Panc1 (cell line): ENCODE results near the gene BARD1. TPM values are rescaled to one million over a fixed set of nuclear protein-coding genes. Genes with fewer than 3 reads are reported as not detected.

Experiments used
- ATAC-seq: fragments of 200-7000 bp; cut with Tn5 transposase; 2 replicates; pipeline ENCODE4 v1.9.1; 2020; ENCODE audit warnings: mild to moderate bottlenecking, moderate library complexity
- BruUV-seq: library from RNA; stranded (reverse); fragments of 400-500 nt; replicated peaks from 2 replicates; lab custom pipeline; 2021; lab: Mats Ljungman, UMichigan
- CTCF ChIA-PET: fragments of 300-600 bp; sonication (Branson Sonifier 250); formaldehyde crosslinking; loops from one replicate; lab custom pipeline; 2022; ENCODE audit warnings: antibody characterized with exemption; lab: Charles Lee
- POLR2A ChIA-PET: fragments of 300-600 bp; sonication (Branson Sonifier 250); formaldehyde crosslinking; loops from one replicate; lab custom pipeline; 2022; ENCODE audit warnings: antibody characterized with exemption; lab: Charles Lee
- DNase-seq: peaks from one replicate; pipeline ENCODE4 v3.0.0-alpha.2; 2010; ENCODE audit warnings: low read depth, low spot score
- H3K27ac ChIP-seq: 2 replicates; pipeline ENCODE4 v1.5.1; 2011; ENCODE audit warnings: mild to moderate bottlenecking, low read length, inconsistent platforms
- H3K27me3 ChIP-seq: fragments of 200-500 bp; sonication (Bioruptor generic); 2 replicates; pipeline ENCODE4 v1.6.0; 2014; ENCODE audit warnings: low read length, inconsistent platforms; ENCODE audit not compliant: control insufficient read depth, insufficient read depth
- H3K36me3 ChIP-seq: fragments of 200-500 bp; sonication (Bioruptor generic); 2 replicates; pipeline ENCODE4 v1.5.1; 2014; ENCODE audit warnings: inconsistent platforms, mild to moderate bottlenecking, low read length, moderate library complexity; ENCODE audit not compliant: control insufficient read depth, insufficient read depth
- H3K4me1 ChIP-seq: 2 replicates; pipeline ENCODE4 v1.5.1; 2011; ENCODE audit warnings: inconsistent platforms, mild to moderate bottlenecking, low read length, moderate library complexity; ENCODE audit not compliant: control insufficient read depth, insufficient read depth
- H3K4me3 ChIP-seq, 2 experiments: 2 replicates each; pipeline ENCODE4 v1.5.1; 2011 to 2012; ENCODE audit warnings: low read depth in 2 of 2, low read length in 2 of 2, mild to moderate bottlenecking in 2 of 2, inconsistent platforms in 1 of 2, moderate library complexity in 1 of 2
- H3K9me3 ChIP-seq: fragments of 200-500 bp; sonication (Bioruptor generic); 2 replicates; pipeline ENCODE4 v1.5.1; 2014; ENCODE audit warnings: low read depth, mild to moderate bottlenecking, inconsistent platforms, low read length, moderate library complexity; ENCODE audit not compliant: control insufficient read depth, insufficient read depth
- POLR2AphosphoS5 ChIP-seq: IDR thresholded peaks from 2 replicates; pipeline ENCODE4 v1.6.1; 2012; ENCODE audit warnings: mild to moderate bottlenecking, low read depth, low read length, moderate library complexity
- SIN3A ChIP-seq: IDR thresholded peaks from 2 replicates; pipeline ENCODE4 v1.6.1; 2012; ENCODE audit warnings: low read depth, mild to moderate bottlenecking, low read length, moderate library complexity, borderline replicate concordance; ENCODE audit not compliant: insufficient read depth
- TCF7L2 ChIP-seq: IDR thresholded peaks from 2 replicates; pipeline ENCODE4 v1.6.1; 2011; ENCODE audit warnings: mild to moderate bottlenecking, low read depth, low read length, inconsistent platforms
- in situ Hi-C: cut with HindIII; loops from 2 replicates; pipeline ENCODE4 v1.10.0; 2016; ENCODE audit warnings: low sequenced_read_pairs, low pct_unique_long_range_greater_than_20kb
- intact Hi-C: fragments of 100-400 bp; cut with micrococcal nuclease; formaldehyde crosslinking; loops from one replicate; pipeline ENCODE4 v1.10.0; 2022; ENCODE audit not compliant: unreplicated experiment
- total RNA-seq: library from RNA; stranded (reverse); gene quantifications from one replicate; pipeline ENCODE4 v1.2.1, GENCODE V29; 2021; ENCODE audit not compliant: unreplicated experiment
- TF ChIP-seq, protein P1 (sequence below): fragments of 450-650 bp; IDR thresholded peaks from 2 replicates; pipeline ENCODE4 v1.5.1; 2017; ENCODE audit warnings: mild to moderate bottlenecking
- TF ChIP-seq, protein P2 (sequence below), 2 experiments: IDR thresholded peaks; 2 replicates each; pipeline ENCODE4 v1.6.1; 2011 to 2012; ENCODE audit warnings: low read depth in 2 of 2, control low read depth in 1 of 2, low read length in 1 of 2, mild to moderate bottlenecking in 1 of 2, moderate library complexity in 1 of 2; ENCODE audit not compliant: insufficient read depth in 1 of 2

The BARD1 gene
- total RNA-seq, 1 experiment from 2014 or later: 22.2 TPM

DNA sequence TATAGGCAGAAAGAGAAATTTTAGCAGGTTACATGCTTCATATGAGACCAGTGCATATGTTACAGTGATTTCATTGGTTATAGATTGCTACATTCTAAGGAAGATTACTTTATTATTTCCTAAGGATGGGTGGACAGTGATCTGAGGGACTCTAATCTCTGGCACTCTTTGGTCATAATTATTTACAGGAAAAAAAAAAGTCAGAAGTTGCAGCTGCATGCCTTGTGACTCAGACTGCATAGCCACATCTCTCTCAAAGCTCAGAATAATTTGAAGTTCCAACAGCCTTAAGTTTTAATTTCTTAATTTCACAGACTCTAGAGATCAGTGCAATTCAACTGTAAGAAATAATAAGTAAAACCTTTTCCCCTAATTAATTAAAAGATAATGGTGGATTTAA is 27.1 kb upstream of the BARD1 start:
- ATAC-seq: no peak
- no peak overlapping the region for H3K4me3 ChIP-seq
- intact Hi-C loops: no loop called here
- no peaks in the 10 kb centered on the region for H3K4me1 ChIP-seq
- no peaks in the 10 kb centered on the region for H3K27me3 ChIP-seq
- H3K9me3 ChIP-seq: no peaks in the 10 kb centered on the region
- CTCF ChIA-PET: no interaction called here
- TF ChIP-seq POLR2AphosphoS5: no peak
- TF ChIP-seq, protein P1, sequence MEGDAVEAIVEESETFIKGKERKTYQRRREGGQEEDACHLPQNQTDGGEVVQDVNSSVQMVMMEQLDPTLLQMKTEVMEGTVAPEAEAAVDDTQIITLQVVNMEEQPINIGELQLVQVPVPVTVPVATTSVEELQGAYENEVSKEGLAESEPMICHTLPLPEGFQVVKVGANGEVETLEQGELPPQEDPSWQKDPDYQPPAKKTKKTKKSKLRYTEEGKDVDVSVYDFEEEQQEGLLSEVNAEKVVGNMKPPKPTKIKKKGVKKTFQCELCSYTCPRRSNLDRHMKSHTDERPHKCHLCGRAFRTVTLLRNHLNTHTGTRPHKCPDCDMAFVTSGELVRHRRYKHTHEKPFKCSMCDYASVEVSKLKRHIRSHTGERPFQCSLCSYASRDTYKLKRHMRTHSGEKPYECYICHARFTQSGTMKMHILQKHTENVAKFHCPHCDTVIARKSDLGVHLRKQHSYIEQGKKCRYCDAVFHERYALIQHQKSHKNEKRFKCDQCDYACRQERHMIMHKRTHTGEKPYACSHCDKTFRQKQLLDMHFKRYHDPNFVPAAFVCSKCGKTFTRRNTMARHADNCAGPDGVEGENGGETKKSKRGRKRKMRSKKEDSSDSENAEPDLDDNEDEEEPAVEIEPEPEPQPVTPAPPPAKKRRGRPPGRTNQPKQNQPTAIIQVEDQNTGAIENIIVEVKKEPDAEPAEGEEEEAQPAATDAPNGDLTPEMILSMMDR: no peak
- TF ChIP-seq TCF7L2: no peak
- TF ChIP-seq, protein P2, sequence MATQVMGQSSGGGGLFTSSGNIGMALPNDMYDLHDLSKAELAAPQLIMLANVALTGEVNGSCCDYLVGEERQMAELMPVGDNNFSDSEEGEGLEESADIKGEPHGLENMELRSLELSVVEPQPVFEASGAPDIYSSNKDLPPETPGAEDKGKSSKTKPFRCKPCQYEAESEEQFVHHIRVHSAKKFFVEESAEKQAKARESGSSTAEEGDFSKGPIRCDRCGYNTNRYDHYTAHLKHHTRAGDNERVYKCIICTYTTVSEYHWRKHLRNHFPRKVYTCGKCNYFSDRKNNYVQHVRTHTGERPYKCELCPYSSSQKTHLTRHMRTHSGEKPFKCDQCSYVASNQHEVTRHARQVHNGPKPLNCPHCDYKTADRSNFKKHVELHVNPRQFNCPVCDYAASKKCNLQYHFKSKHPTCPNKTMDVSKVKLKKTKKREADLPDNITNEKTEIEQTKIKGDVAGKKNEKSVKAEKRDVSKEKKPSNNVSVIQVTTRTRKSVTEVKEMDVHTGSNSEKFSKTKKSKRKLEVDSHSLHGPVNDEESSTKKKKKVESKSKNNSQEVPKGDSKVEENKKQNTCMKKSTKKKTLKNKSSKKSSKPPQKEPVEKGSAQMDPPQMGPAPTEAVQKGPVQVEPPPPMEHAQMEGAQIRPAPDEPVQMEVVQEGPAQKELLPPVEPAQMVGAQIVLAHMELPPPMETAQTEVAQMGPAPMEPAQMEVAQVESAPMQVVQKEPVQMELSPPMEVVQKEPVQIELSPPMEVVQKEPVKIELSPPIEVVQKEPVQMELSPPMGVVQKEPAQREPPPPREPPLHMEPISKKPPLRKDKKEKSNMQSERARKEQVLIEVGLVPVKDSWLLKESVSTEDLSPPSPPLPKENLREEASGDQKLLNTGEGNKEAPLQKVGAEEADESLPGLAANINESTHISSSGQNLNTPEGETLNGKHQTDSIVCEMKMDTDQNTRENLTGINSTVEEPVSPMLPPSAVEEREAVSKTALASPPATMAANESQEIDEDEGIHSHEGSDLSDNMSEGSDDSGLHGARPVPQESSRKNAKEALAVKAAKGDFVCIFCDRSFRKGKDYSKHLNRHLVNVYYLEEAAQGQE (IDR thresholded peaks at IDR 0.05; ENCODE audit: insufficient read depth in 1 of 2, low read depth in 2 of 2, low read length in 1 of 2): no peak
- TF ChIP-seq SIN3A: no peak
- no peaks in the 10 kb centered on the region for H3K36me3 ChIP-seq
- POLR2A ChIA-PET: no interaction called here
- BruUV-seq: no TSS peak
- in situ Hi-C loops: no loop called here
- no peak overlapping the region for H3K27ac ChIP-seq
- DNase-seq: no peak

DNA sequence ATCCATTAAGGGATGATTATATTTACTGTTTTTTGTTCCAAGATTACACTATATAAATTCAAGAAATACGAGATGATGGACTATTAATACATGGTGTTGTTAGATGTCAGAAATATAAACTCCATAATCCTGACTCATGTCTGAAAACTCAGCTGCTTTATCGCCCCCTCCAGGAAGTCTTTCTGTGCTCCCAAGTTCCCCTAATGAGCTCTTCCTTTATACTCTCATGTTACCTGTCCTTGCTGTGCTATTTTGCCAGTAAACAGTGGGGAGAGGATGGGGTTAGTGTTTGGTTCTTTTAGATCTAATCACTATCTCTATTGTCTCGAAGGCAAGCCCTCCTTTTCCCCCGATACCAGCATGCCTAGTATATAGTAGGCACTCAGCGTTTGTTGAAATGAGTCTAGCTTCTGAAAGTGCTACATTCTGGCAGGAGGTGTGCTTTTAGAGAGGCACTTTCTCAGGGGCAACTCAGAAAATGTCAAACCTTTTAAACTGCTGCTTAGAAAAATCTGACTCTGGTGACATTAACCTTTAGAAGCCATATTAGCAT is 21.4 kb upstream of the BARD1 start:
- H3K36me3 ChIP-seq: no peaks in the 10 kb centered on the region
- H3K4me1 ChIP-seq: no peaks in the 10 kb centered on the region
- POLR2A ChIA-PET: no interaction called here
- in situ Hi-C loops (no loop called here), intact Hi-C loops (no loop called here)
- DNase-seq (no peak), ATAC-seq (no peak)
- BruUV-seq: no TSS peak
- no peak overlapping the region for H3K27ac ChIP-seq
- H3K4me3 ChIP-seq: no peak overlapping the region
- H3K27me3 ChIP-seq: no peaks in the 10 kb centered on the region
- CTCF ChIA-PET: interaction anchor here (0.6 kb wide), 2 partner anchors 22 to 254 kb away, joined by 3 to 5 read pairs; no protein-coding TSS in a partner anchor
- TF ChIP-seq, protein P1: peak; percentile 40
- no peak for TF ChIP-seq POLR2AphosphoS5
- no peaks in the 10 kb centered on the region for H3K9me3 ChIP-seq
